Activated T-cell treated with anti-CD3 and anti-CD28 coated beads for 24 hours (primary cell): ENCODE measurements around the gene TEDC1.

Source experiments
- DNase-seq: peaks from one replicate; pipeline ENCODE4 v3.0.0-alpha.2; 2020; ENCODE audit warnings: low read depth

Gene TEDC1

DNA sequence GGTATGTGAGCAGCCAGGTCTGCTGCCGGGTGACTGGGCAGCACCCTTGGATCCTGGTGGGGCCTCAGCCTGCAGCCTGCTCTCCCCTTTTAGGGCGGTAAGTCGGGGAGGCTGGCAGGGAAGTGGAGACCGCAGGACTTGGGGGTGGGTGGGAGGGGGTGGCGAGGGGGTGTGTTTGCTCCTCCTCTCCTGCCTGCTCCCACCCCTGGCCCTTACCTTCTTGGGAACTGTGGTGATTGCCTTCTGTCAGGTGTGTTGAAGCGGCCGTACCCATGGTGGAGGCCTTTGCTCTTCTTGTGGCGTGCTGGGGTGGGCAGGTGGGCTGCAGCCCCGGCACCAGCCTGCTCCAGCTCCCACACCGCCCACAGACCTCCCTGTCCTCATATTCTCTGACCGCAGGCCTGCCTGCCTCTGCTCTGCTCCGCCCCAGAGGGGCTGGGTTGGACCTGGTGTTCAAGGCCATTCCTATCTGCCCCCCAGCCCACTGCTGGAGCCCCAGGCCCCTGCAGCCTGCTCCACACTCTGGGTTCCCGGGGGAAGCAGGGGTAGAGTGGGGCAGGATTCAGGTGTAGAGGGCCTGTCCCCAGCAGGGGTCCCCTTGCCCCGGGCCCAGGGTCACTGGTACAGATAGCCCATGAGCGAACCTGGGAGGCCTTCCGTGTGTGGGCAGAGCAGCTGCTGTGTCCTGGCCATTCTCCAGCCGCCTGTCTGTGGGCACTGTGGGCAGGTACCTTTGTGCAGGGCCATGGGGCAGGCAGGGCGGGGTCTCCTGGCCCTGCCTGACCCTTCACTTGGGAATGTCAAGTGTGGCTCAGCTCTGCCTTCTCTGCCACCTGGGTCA, 5.2 kb downstream of the TEDC1 start:
- no peak for DNase-seq

DNA sequence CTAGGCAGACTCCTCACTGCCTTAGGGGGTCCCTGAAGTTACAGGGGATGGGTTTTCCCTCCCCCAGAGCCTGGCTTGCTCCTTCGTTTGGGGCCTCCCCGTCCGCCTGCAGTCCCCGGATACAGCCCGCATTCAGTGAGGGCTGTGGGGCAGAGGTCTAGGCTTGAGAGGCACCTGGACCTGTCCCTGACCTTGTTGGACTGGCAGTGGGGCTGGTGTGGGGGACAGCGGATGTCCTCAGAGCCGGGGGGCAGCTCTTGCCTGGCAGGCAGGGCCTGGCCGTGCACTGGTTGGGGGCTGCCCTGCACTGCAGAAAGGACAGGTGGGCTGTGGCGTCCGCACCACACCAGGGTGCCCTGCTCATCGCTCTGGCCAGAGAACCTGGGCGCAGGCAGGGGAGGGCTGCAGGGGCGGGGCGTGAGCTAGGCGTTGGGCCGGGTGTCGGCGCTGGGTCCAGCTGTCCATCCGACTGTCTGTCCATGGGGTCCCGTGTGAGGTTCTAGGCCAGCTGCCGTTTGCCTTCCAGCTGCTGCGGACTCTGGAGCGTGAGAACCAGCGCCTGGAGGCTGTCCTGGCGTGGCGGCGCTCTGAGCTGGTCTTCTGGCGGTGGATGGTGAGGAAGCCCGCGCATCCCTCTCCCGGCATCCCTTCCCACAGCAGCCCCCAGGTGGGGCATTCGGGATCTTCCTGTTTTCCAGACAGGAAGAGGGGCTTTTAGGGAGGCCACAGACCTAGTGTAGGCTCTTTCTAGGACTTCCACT, 6.0 kb downstream of the TEDC1 start:
- no peak for DNase-seq

DNA sequence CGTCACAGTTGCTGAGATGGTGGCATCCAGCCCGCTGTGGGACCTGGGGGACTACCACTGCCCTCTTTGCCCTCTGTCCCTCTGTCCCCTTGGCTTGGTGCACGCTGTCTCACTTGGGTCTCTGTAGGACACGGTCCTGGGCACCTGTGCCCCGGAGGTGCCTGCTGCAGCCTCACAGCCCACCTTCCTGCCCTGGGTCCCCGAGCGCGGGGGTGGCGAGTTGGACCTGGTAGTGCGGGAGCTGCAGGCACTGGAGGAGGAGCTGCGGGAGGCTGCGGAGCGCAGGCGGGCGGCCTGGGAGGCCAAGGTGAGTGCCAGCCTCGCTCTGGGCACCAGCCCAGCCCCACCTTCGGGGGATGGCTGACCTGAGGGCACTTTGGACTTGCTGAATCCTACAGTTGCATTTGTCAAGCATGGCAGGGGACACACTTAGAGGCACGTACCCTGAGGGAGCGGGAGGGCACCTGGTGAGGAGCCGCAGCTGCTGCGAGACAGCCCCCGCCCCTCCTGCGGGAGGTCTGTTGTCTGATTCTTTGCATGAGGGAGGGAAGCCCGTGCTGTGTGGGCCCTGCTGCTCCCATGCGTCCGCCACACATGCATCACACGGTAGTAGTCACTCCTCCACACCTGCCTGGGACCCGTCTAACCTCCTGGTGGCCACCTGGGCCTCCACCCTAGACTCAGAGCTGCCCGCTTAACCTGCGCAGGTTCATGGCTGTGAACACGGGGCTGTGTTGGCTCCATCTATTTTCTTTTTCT, 6.8 kb downstream of the TEDC1 start:
- no peak for DNase-seq

DNA sequence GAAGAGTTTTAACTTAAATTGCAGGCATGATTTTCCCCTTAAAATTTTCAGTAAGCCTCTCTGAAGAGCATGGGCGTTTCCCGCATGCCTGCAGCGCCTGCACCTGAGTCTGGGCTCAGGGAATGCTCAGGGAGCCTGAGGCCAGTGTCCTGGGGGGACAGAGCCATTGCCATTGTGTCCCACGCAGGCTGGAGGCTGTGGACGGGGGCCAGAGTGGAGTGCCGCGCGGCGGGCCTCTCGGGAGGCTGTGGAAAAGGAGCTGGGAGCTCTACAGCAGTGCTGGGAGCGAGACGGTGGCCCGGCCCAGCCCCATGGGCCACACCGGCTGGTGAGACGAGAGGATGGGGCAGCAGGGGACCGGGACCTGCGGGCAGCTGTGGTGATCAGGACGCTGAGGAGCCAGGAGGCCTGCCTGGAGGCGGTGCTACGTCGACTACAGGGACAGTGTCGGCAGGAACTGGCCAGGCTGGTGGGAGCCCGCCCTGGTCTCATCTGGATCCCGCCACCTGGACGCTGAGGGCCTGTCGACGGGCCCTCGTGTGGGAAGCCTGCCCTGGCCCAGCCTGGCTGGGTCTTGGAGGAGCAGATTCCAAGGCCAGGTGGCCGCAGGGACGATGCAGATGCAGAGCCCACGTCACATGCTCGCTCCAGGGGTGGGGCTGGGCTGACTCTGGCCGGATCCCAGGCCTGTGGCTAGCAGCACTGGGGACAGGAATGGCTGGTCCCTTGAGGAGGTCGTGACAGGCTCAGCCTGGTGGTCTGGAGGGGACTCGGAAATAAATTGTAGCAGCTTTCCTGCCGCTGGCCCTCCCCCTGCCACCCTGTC, 7.6 kb downstream of the TEDC1 start:
- no peak for DNase-seq

DNA sequence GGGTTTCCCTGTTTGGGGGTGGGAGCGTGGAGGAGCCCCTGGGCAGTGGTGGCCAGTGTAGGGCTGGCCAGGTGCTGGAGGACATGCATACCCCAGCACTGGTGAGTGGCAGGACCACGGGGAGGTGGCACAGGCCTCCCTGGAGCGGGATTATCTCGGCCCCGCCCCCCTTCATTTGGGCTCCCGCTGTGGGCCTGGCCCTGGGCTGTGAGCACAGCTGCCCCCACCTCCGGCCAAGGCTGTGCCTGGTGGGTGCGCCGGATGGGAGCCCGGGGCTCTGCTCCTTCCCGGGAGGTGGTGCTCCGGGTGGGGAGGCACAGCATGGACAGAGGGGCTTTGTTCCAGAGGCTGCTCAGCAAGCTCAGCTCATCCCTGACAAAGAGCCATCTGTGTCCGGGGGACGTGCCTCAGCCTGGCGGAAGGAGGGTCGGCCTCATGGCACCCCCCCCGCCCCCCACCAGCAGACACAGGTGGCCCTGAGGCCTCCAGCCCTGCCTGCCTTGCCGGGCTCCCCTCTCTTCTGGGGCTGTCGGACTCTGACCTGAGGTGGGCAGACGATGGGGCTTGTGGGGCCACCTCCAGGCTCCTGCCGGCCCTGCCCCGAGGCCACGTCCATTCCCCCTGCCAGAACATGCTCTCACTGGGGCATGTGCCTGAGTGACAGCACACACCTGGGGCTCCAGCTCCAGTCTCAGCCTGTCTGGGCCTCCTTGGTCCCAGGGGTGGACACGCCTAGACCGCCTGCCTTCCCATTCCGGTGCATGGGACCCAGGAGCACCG, 8.4 kb downstream of the TEDC1 start:
- DNase-seq, result no peak

DNA sequence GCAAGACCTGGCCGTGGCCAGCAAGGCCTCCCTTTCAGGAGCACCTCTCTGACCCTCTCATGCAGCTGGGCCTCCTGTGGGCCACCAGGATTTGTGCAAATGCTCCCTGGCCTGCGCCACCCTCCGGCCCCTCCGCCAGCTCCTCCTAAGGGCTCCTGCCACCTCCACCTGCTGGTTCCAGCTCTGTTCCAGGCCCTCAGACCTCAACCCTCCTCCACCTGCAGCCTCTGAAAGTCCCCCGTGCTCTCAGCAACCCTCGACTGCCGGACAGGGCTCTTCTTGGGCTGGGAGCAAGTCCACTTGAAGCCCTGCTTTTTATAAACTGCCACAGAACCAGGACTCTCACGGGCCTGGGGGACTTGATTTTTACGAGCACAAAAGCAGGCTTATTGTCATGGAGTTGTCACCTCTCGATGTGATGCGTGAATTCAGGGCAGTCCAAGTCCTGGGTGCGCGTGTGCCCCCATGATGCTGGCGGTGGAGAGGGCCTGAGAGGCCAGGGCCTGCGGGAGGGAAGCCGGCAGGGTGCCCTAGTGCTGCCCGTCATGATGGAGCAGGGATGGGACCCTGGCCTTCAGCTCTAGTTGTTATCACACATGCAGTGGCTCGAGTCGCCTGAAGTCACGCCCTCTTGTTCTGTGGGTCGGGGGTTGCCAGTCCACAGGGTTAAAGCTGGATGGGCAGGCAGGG, 9.1 kb downstream of the TEDC1 start:
- DNase-seq, result no peak

DNA sequence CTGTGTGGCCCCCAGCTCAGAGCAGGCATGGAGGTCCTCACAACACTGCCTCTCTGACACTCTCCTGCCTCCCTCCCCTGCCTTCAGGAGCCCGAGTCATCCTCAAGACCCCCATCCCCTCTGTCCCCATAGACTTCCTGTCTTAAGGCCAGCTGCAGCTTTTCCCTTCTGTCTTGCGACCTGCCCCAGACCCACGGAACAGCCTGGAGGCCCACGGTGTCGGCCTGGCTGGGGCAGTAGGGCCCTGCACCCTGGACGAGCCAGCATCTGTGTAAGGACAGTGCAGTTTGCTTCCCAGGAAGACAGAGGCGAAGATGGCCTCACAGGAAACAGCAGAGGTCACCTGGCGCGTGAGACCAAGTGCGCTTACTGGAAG, 9.7 kb downstream of the TEDC1 start:
- no peak for DNase-seq

DNA sequence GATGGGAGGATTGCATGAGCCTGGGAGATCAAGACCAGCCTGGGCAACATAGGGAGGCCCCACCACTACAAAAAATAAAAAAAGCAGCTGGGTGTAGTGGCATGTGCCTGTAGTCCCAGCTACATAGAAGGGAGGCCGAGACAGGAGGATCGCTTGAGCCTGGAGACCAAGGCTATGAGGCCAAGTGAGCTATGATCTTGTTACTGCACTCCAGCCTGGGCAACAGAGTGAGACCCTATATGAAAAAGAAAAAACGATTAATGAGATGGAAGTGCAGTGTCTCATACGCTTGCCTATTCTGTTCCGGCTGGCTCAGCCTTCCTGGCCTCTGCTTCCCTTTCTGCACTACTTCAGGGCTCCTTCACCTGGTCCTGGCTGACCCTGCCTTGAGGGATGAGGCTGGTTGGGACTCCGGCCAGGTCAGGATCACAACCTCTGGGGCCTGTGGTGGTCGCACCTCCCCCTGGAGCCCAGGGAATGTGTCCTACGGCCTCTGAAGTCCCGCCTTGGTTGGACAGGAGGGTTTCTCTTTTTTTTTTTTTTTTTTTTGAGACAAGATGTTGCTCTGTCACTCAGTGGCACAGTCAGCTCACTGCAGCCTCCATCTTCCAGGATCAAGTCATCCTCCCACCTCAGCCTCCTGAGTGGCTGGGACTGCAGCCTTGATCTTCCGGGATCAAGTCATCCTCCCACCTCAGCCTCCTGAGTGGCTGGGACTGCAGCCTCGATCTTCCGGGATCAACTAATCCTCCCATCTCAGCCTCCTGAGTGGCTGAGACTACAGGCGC, 10.7 kb downstream of the TEDC1 start:
- DNase-seq, result no peak

DNA sequence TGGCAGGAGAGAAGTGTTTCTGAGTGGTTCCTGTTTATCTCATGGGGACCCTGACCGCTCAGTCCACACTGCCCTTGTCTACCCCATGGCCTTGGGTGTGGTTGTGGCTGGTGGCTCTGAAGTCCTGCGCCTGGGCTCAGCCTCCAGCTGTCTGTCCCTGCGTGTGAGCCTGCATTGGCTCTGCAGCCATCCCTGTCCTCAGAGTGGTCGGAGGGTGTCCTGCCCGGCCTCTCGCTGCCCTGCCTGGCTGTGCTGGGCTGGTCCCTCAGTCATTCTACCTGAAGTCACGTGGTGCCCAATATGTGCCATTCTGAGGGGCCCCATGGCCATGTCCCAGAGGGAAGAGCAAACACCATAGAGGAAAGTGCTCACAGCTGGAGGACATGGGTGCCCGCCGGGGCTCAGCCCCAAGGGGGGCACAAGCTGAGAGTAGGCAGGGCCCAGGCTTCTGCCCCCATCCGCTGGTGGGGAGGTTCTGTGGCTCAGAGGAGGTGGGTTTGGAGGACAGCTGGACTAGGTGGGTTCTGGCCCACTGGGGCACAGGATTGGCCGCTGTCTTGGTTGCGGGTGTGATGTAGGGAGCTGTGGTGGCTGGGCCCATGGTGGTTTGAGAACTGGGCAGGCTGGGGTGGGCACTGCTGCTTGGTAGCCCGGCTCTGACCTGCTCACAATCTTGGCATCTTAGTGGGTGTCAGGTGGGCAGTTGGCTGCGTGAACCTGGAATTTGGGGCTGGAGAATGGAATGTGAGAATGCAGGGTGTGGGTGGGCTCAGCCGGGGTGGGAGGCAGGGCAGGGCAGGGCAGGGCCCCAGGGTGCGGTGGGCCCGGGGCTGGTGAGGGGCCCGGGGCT, 11.6 kb downstream of the TEDC1 start:
- no peak for DNase-seq

DNA sequence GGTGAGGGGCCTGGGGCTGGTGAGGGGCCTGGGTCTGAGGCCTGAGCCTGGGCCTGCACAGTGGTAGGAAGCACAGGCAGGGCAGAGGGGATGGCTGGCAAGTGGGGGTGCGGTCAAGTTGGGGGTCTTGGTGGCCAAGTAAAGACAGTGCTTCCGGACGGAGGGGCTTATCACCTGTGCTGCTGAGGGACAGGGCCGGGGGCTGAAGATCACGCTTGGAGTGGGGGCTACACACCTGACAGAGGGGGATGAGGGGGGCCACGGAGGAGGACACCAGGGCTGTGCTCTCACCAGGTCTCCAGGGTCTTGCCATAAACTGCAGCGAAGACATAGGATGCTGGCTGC, 12.2 kb downstream of the TEDC1 start:
- no peak for DNase-seq

DNA sequence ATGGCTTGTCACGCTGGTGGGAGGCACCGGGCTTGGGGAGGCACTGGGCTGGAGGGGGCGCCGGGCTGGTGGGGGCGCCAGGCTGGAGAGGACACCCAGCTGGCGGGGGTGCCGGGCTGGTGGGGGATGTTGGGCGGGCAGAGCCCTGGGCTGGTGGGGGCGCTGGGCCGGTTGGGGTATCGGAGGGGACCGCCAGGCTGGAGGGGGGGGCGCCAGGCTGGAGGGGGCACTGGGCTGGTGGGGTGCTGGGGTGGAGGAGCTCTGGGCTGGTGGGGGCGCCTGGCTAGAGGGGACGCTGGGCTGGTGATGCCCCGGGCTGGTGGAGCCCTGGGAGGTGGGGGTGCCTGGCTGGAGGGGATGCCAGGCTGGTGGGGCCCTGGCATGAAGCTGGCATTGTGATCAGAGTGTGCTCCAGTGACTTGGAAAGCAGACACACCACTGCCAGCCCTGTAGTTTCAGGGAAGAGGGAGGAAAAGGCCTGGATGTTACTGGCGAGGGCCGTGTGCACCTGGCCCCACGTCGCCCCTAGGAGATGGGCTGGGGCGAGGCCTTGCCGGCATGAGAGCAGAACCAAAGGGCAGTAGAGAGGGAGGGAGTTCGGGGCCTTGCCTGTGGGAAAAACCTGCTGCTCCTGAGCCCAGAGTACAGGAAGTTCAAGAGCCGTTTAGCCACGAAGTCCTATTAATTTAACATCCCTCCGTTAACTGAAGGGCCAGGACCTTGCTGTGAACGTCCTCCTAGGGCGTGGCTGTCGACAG, 13.1 kb downstream of the TEDC1 start:
- DNase-seq, result no peak

DNA sequence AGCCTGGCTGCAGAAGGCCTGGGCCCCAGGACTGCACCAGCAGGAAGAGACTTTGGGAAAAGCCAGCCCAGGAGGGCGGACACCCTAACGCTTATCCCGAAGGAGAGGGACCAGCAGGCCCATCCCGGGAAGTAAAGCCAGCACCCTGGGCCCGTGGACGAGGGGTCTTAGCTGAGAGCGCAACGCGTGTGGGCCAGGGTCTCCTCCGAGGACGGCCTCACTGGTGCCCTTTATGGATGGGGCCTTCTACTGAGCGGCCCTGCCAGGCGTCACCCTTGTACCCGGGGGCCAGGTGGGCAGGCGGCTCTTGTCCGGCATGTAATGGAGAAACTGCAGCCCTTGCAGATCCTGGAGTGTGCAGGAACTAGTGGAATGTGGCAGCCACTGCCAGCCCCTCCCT, 14.1 kb downstream of the TEDC1 start:
- DNase-seq, result no peak

DNA sequence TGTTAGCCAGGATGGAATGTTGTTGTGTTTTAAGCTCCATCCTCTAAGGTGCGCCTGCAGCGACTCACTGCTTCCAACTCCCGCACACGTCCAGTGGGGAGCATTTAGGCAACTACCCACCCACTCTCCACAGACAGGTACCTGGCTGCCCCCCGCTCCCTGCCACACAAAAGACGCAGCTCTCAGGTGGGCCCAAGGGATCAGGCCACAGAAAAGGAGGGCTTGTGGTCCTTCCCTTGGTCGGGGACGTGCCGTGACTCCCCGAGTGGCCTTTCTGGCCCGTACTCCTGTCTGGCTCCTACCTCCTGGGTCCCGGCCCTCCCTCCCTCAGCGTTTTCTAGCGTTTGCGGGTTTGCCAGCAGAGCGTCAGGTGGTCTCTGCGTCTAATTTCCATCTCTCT, 16.2 kb downstream of the TEDC1 start:
- DNase-seq, result no peak

DNA sequence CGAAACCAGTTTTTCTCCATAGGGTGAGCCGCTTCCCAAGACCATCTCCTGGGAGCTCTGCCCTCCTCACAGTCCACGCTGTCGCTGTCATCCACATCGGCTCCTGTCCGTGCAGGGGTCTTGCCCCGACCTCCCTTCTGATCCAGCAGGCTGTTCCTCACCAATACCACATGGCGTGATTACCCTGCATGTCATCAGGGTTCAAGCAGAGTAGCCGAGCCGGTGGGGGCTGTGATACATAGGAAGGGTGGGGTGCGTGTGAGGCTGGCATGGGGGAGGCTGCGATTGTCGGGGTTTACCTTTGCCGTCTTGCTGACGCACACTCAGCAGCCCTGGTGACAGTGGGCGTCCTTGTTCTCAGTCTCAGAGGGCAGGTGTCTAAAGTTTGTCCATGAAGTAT, 17.0 kb downstream of the TEDC1 start:
- no peak for DNase-seq

DNA sequence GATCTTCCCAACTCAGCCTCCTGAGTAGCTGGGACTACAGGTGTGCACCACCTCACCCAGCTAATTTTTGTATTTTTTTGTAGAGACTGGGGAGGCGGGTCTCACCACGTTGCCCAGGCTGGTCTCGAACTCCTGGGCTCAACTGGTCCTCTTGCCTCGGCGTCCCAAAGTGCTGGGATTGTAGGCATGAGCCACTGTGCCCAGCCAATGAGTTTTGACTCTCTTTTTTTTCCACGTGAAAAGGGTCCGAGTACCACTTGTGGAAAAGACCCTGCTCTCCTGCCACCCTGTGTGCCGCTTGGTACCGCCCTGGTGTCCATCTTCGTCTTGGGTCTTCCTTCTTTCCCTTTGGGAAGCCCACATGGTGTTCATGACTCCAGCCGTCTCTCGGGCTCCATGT, 17.6 kb downstream of the TEDC1 start:
- no peak for DNase-seq

DNA sequence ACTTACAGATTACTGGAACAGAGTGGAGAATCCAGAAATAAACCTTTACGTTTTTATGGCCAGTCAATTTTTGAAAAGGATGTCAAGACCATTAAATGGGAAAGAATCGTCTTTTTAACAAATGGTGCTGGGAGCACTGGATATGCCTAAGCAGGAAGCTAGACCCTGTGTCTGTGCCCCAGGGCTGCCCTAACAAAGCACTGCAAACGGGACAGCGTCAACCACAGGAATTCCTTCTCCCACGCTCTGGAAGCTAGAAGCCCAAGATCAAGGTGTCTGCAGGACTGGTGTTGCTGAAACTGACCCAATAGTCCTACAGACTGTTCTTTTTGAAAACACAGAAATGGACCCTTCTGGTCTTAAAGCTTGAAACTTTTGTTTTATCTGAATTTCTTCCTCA, 26.1 kb downstream of the TEDC1 start:
- no peak for DNase-seq

DNA sequence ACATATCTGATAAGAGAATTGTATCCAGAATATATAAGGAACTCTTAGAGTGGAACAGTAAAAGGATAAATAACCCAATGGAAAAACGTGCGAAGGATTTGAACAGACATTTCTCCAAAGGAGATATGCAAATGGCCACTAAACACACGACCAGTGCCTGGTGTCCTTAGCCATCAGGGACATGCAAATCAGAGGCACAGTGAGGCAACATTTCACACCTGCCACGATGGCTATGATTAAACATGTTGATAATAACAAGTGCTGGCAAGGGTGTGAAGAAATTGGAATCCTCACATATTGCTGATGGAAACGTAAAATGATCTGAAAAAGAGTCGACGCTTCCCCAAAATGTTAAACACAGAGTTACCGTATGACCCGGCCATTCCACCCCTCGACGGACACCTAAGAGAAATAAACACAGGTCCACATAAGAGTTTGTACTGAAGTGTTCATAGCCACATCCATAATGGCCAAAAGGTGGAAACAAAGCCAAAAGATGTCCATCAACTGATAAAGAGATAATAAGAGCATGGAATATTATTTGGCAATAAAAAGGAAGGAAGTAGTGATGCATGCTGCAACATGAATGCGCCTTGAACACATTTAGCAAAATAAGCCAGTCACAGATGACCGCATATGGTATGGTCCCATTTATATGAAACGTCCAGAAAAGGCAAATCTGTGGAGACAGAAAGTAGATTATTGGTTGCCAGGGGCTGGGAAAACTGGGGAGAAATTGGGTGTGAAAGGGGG, 29.1 kb downstream of the TEDC1 start:
- DNase-seq, result no peak
